ENCODE data around the gene PAK5. TPM values are rescaled to one million over a fixed set of nuclear protein-coding genes. Genes with fewer than 3 reads are reported as not detected.
A peak's percentile ranks its signal among the peaks of the same experiment; 100 is the strongest.

Gene PAK5
- total RNA-seq, 1 donor from 2014 or later, result 0.10 TPM

GRCh38 chr20:9514461-9515213 lies 324.2 kb downstream of the PAK5 start, which contains the start of gene LAMP5:
LAMP5 (plus strand) TSS chr20:9514590; CDS start chr20:9514853, 263 bp downstream.
- Mint-ChIP-seq H3K27me3 (ENCODE audit: unreplicated experiment) (no peaks in the 10 kb centered on the region), H3K27ac (ENCODE audit: unreplicated experiment) (no peak within 1 kb of the TSS), H3K9me3 (ENCODE audit: unreplicated experiment) (no peaks in the 10 kb centered on the region), H3K4me3 (ENCODE audit: unreplicated experiment) (peak within 1 kb of the TSS; percentile 72), H3K4me1 (ENCODE audit: unreplicated experiment) (peaks cover 14% of the 10 kb centered on the region), H3K36me3 (ENCODE audit: low read depth, unreplicated experiment) (no peaks in the 10 kb centered on the region)
- peak; percentile 73 for DNase-seq (ENCODE audit: low spot score)
- no peak for TF ChIP-seq CTCF (IDR thresholded peaks at IDR 0.05; ENCODE audit: unreplicated experiment)

- H3K4me3 Mint-ChIP-seq (ENCODE audit: unreplicated experiment), result no peak overlapping the region
- DNase-seq (ENCODE audit: low spot score), result no peak
- no peaks in the 10 kb centered on the region for H3K36me3 Mint-ChIP-seq (ENCODE audit: low read depth, unreplicated experiment)
- TF ChIP-seq CTCF (IDR thresholded peaks at IDR 0.05; ENCODE audit: unreplicated experiment), result no peak
- H3K4me1 Mint-ChIP-seq (ENCODE audit: unreplicated experiment), result peaks cover 14% of the 10 kb centered on the region
- no peaks in the 10 kb centered on the region for H3K27me3 Mint-ChIP-seq (ENCODE audit: unreplicated experiment)
- no peak overlapping the region for H3K27ac Mint-ChIP-seq (ENCODE audit: unreplicated experiment)
- no peaks in the 10 kb centered on the region for H3K9me3 Mint-ChIP-seq (ENCODE audit: unreplicated experiment)
Measured at GRCh38 chr20:9514072-9514460, 324.8 kb downstream of the PAK5 start.

- no peak for TF ChIP-seq CTCF (IDR thresholded peaks at IDR 0.05; ENCODE audit: unreplicated experiment)
- Mint-ChIP-seq H3K27ac (ENCODE audit: unreplicated experiment) (no peak overlapping the region), H3K9me3 (ENCODE audit: unreplicated experiment) (no peaks in the 10 kb centered on the region), H3K36me3 (ENCODE audit: low read depth, unreplicated experiment) (no peaks in the 10 kb centered on the region), H3K4me3 (ENCODE audit: unreplicated experiment) (no peak overlapping the region), H3K4me1 (ENCODE audit: unreplicated experiment) (peaks cover 8% of the 10 kb centered on the region), H3K27me3 (ENCODE audit: unreplicated experiment) (no peaks in the 10 kb centered on the region)
- DNase-seq (ENCODE audit: low spot score), result no peak
Measured at GRCh38 chr20:9510911-9511310, 328.0 kb downstream of the PAK5 start.

GRCh38 chr20:9509246-9509645 lies 329.6 kb downstream of the PAK5 start:
- peaks cover 3% of the 10 kb centered on the region for H3K4me1 Mint-ChIP-seq (ENCODE audit: unreplicated experiment)
- H3K4me3 Mint-ChIP-seq (ENCODE audit: unreplicated experiment), result no peak overlapping the region
- no peak overlapping the region for H3K27ac Mint-ChIP-seq (ENCODE audit: unreplicated experiment)
- no peaks in the 10 kb centered on the region for H3K36me3 Mint-ChIP-seq (ENCODE audit: low read depth, unreplicated experiment)
- no peaks in the 10 kb centered on the region for H3K27me3 Mint-ChIP-seq (ENCODE audit: unreplicated experiment)
- no peak for DNase-seq (ENCODE audit: low spot score)
- no peaks in the 10 kb centered on the region for H3K9me3 Mint-ChIP-seq (ENCODE audit: unreplicated experiment)
- TF ChIP-seq CTCF (IDR thresholded peaks at IDR 0.05; ENCODE audit: unreplicated experiment), result no peak

- Mint-ChIP-seq H3K4me1 (ENCODE audit: unreplicated experiment) (peaks cover under 1% of the 10 kb centered on the region), H3K9me3 (ENCODE audit: unreplicated experiment) (no peaks in the 10 kb centered on the region), H3K36me3 (ENCODE audit: low read depth, unreplicated experiment) (no peaks in the 10 kb centered on the region), H3K27me3 (ENCODE audit: unreplicated experiment) (no peaks in the 10 kb centered on the region), H3K4me3 (ENCODE audit: unreplicated experiment) (no peak overlapping the region), H3K27ac (ENCODE audit: unreplicated experiment) (no peak overlapping the region)
- TF ChIP-seq CTCF (IDR thresholded peaks at IDR 0.05; ENCODE audit: unreplicated experiment), result no peak
- no peak for DNase-seq (ENCODE audit: low spot score)
Measured at GRCh38 chr20:9508696-9509178, 330.1 kb downstream of the PAK5 start.
